H9 (cell line): ENCODE measurements around the gene TBCK. TPM values are rescaled to one million over a fixed set of nuclear protein-coding genes. Genes with fewer than 3 reads are reported as not detected.

Experiments
- DNase-seq: peaks from one replicate; pipeline ENCODE4 v3.0.0-alpha.2; 2017
- H2AFZ ChIP-seq: one replicate; pipeline ENCODE4 v1.6.1; 2013; ENCODE audit warnings: mild to moderate bottlenecking, low read length, control low read depth, moderate library complexity
- H2AK5ac ChIP-seq: 2 replicates; pipeline ENCODE4 v1.6.1; 2013; ENCODE audit warnings: low read length, control low read depth, mixed read lengths; ENCODE audit not compliant: insufficient read length
- H2BK120ac ChIP-seq: one replicate; pipeline ENCODE4 v1.6.1; 2013; ENCODE audit warnings: low read depth, mild to moderate bottlenecking, low read length, control low read depth, inconsistent platforms; ENCODE audit not compliant: poor library complexity, severe bottlenecking
- H2BK12ac ChIP-seq: 2 replicates; pipeline ENCODE4 v1.6.1; 2013; ENCODE audit warnings: low read length, control low read depth, mixed read lengths, low read depth; ENCODE audit not compliant: insufficient read length
- H2BK15ac ChIP-seq: 2 replicates; pipeline ENCODE4 v1.6.1; 2013; ENCODE audit warnings: low read depth, low read length, control low read depth
- H2BK20ac ChIP-seq: one replicate; pipeline ENCODE4 v1.6.1; 2013; ENCODE audit warnings: low read depth, mild to moderate bottlenecking, low read length, control low read depth, inconsistent platforms; ENCODE audit not compliant: poor library complexity, severe bottlenecking
- H2BK5ac ChIP-seq: 2 replicates; pipeline ENCODE4 v1.6.1; 2013; ENCODE audit warnings: low read length, control low read depth, mixed read lengths; ENCODE audit not compliant: insufficient read length
- H3K14ac ChIP-seq: 2 replicates; pipeline ENCODE4 v1.6.1; 2013; ENCODE audit warnings: low read length, control low read depth; ENCODE audit not compliant: insufficient read depth
- H3K18ac ChIP-seq: 2 replicates; pipeline ENCODE4 v1.6.1; 2013; ENCODE audit warnings: low read depth, mild to moderate bottlenecking, mixed read lengths, low read length, control low read depth; ENCODE audit not compliant: insufficient read length
- H3K23ac ChIP-seq: 2 replicates; pipeline ENCODE4 v1.6.1; 2013; ENCODE audit warnings: low read length, control low read depth, mixed read lengths, low read depth; ENCODE audit not compliant: insufficient read length
- H3K23me2 ChIP-seq: 2 replicates; pipeline ENCODE4 v1.6.1; 2013; ENCODE audit warnings: low read depth, mild to moderate bottlenecking, mixed read lengths, low read length, control low read depth; ENCODE audit not compliant: insufficient read length, poor library complexity, severe bottlenecking
- H3K27ac ChIP-seq: 2 replicates; pipeline ENCODE4 v1.5.1; 2013; ENCODE audit warnings: low read length, control low read depth, mixed read lengths, low read depth; ENCODE audit not compliant: insufficient read length
- H3K27me3 ChIP-seq: 2 replicates; pipeline ENCODE4 v1.6.1; 2013; ENCODE audit warnings: low read length, control low read depth, inconsistent platforms; ENCODE audit not compliant: insufficient read depth
- H3K4ac ChIP-seq: 2 replicates; pipeline ENCODE4 v1.6.1; 2013; ENCODE audit warnings: low read depth, mild to moderate bottlenecking, control low read depth, inconsistent platforms, low read length, moderate library complexity
- H3K4me1 ChIP-seq: 2 replicates; pipeline ENCODE4 v1.6.1; 2013; ENCODE audit warnings: low read length, control low read depth, inconsistent platforms; ENCODE audit not compliant: insufficient read depth
- H3K4me2 ChIP-seq: 2 replicates; pipeline ENCODE4 v1.6.1; 2013; ENCODE audit warnings: low read length, control low read depth, mixed read lengths; ENCODE audit not compliant: insufficient read length, insufficient read depth
- H3K56ac ChIP-seq: 2 replicates; pipeline ENCODE4 v1.6.1; 2013; ENCODE audit warnings: low read depth, mild to moderate bottlenecking, mixed read lengths, low read length, control low read depth; ENCODE audit not compliant: insufficient read length
- H3K79me1 ChIP-seq: 2 replicates; pipeline ENCODE4 v1.6.1; 2013; ENCODE audit warnings: low read depth, mild to moderate bottlenecking, moderate library complexity, low read length, control low read depth, inconsistent platforms; ENCODE audit not compliant: insufficient read depth, poor library complexity, severe bottlenecking
- H3K79me2 ChIP-seq: 2 replicates; pipeline ENCODE4 v1.6.1; 2013; ENCODE audit warnings: low read length, control low read depth, inconsistent platforms; ENCODE audit not compliant: insufficient read depth
- H3K9ac ChIP-seq: 2 replicates; pipeline ENCODE4 v1.6.1; 2013; ENCODE audit warnings: low read length, control low read depth, mixed read lengths; ENCODE audit not compliant: insufficient read length; ENCODE audit errors: extremely low read depth
- H3K9me3 ChIP-seq: one replicate; pipeline ENCODE4 v1.6.1; 2013; ENCODE audit warnings: low read depth, low read length, inconsistent platforms; ENCODE audit not compliant: control insufficient read depth
- H3T11ph ChIP-seq: one replicate; pipeline ENCODE4 v1.6.1; 2013; ENCODE audit warnings: mild to moderate bottlenecking, low read length, control low read depth, inconsistent platforms
- H4K20me1 ChIP-seq: one replicate; pipeline ENCODE4 v1.6.1; 2013; ENCODE audit not compliant: control insufficient read depth, insufficient read length, insufficient read depth
- H4K5ac ChIP-seq: 2 replicates; pipeline ENCODE4 v1.6.1; 2013; ENCODE audit warnings: low read depth, mild to moderate bottlenecking, mixed read lengths, low read length, control low read depth; ENCODE audit not compliant: insufficient read length
- H4K8ac ChIP-seq: replicated peaks from 2 replicates; pipeline ENCODE4 v1.6.1; 2013; ENCODE audit warnings: low read length, control low read depth, mixed read lengths, low read depth; ENCODE audit not compliant: insufficient read length
- H4K91ac ChIP-seq: 2 replicates; pipeline ENCODE4 v1.6.1; 2013; ENCODE audit warnings: low read depth, mild to moderate bottlenecking, moderate library complexity, mixed read lengths, low read length, control low read depth; ENCODE audit not compliant: insufficient read length
- H3K27ac Mint-ChIP-seq, 3 experiments: 2 replicates in 2 of 3; 3 replicates in 1 of 3; pipeline ENCODE4 v1.8.0; 2020 to 2021; ENCODE audit warnings: mixed read lengths in 3 of 3, mild to moderate bottlenecking in 1 of 3, moderate library complexity in 1 of 3
- H3K27me3 Mint-ChIP-seq: 2 replicates; pipeline ENCODE4 v1.8.0; 2021; ENCODE audit warnings: low read depth, mild to moderate bottlenecking, moderate library complexity, mixed read lengths
- H3K36me3 Mint-ChIP-seq, 3 experiments: 2 replicates in 2 of 3; 3 replicates in 1 of 3; pipeline ENCODE4 v1.8.0; 2020 to 2021; ENCODE audit warnings: low read depth in 3 of 3, mixed read lengths in 3 of 3; ENCODE audit not compliant: insufficient read depth in 1 of 3
- H3K4me1 Mint-ChIP-seq, 2 experiments: 2 replicates each; pipeline ENCODE4 v1.8.0; 2020; ENCODE audit warnings: mixed read lengths in 2 of 2
- H3K4me3 Mint-ChIP-seq, 2 experiments: 2 replicates in 1 of 2; 3 replicates in 1 of 2; pipeline ENCODE4 v1.8.0; 2020 to 2021; ENCODE audit warnings: mild to moderate bottlenecking in 2 of 2, mixed read lengths in 2 of 2, moderate library complexity in 1 of 2
- H3K9me3 Mint-ChIP-seq, 2 experiments: 2 replicates in 1 of 2; 3 replicates in 1 of 2; pipeline ENCODE4 v1.8.0; 2020; ENCODE audit warnings: mild to moderate bottlenecking in 2 of 2, mixed read lengths in 2 of 2, moderate library complexity in 1 of 2
- CTCF ChIP-seq: fragments of 200-600 bp; sonication (generic); conservative IDR thresholded peaks from 3 replicates; pipeline ENCODE4 v1.8.0; 2021; ENCODE audit warnings: antibody characterized with exemption, mild to moderate bottlenecking
- WGBS: extraction: QIAGEN DNeasy Blood & Tissue Kit; methylation state at CpG from one replicate; pipeline ENCODE4 v1.1.7; 2013; ENCODE audit warnings: missing lambda C conversion rate, low lambda C conversion rate, mixed read lengths; ENCODE audit not compliant: insufficient read length; ENCODE audit errors: extremely low coverage; 5-methylcytosine and 5-hydroxymethylcytosine counted together
- total RNA-seq: library from RNA; stranded (reverse); gene quantifications from 2 replicates; pipeline ENCODE4 v1.2.1, GENCODE V29; 2021

Gene TBCK
- total RNA-seq, 1 experiment from 2014 or later: 22.1 TPM

- no peak overlapping the region for H4K91ac ChIP-seq
- no peak overlapping the region for H4K5ac ChIP-seq
- H3K27ac ChIP-seq: no peak overlapping the region
- H3K4me2 ChIP-seq: no peak overlapping the region
- no peaks in the 10 kb centered on the region; the same call in 1 of the 2 replicates for H3K27me3 Mint-ChIP-seq
- no peak for TF ChIP-seq CTCF
- DNase-seq: no peak
- no peak overlapping the region for H3K23ac ChIP-seq
- H3K79me1 ChIP-seq: no peaks in the 10 kb centered on the region
- H3K4me1 Mint-ChIP-seq: no peaks in the 10 kb centered on the region
- no peak overlapping the region for H3T11ph ChIP-seq
- no peak overlapping the region for H3K14ac ChIP-seq
- H2AFZ ChIP-seq: no peak overlapping the region
- H3K56ac ChIP-seq: no peak overlapping the region
- no peak overlapping the region for H2BK15ac ChIP-seq
- H3K4me3 Mint-ChIP-seq: no peak overlapping the region
- H2AK5ac ChIP-seq: no peak overlapping the region
- H4K20me1 ChIP-seq: no peaks in the 10 kb centered on the region
- H3K18ac ChIP-seq: no peak overlapping the region
- no peak overlapping the region for H3K4ac ChIP-seq
- H3K27me3 ChIP-seq: no peaks in the 10 kb centered on the region
- H3K4me1 ChIP-seq: no peaks in the 10 kb centered on the region
- H3K9me3 ChIP-seq: no peaks in the 10 kb centered on the region
- peaks cover 21 to 23% of the 10 kb centered on the region in 2 experiments for H3K9me3 Mint-ChIP-seq
- peaks cover 26 to 41% (median 35%) of the 10 kb centered on the region in 3 experiments for H3K36me3 Mint-ChIP-seq
- H3K79me2 ChIP-seq: no peaks in the 10 kb centered on the region
- no peak overlapping the region for H2BK20ac ChIP-seq
- H3K27ac Mint-ChIP-seq: no peak overlapping the region
- H3K23me2 ChIP-seq: no peaks in the 10 kb centered on the region
- no peak overlapping the region for H4K8ac ChIP-seq
- H2BK5ac ChIP-seq: no peak overlapping the region
- H3K9ac ChIP-seq: no peak overlapping the region
- no peak overlapping the region for H2BK120ac ChIP-seq
- no peak overlapping the region for H2BK12ac ChIP-seq
- no CpG with 5 or more reads among the region's 1 CpG for WGBS
Observed at GRCh38 chr4:106165351-106166010, 150.5 kb downstream of the TBCK start.
